Measurements from ENCODE around the gene RAVER1. TPM values are rescaled to one million over a fixed set of nuclear protein-coding genes. Genes with fewer than 3 reads are reported as not detected.
"Not testable (repeated sequence)": the region's sequence is repeated elsewhere in the genome, so short reads cannot be mapped to it uniquely, and the experiment has no call there.

RAVER1 gene
- total and polyA plus RNA-seq, 3 donors from 2014 or later, result 32.3 to 49.6 (median 34.5) TPM

- TF ChIP-seq POLR2A (IDR thresholded peaks at IDR 0.05), result no peak
- TF ChIP-seq CTCF (IDR thresholded peaks at IDR 0.05), result no peak
- Histone ChIP-seq H3K4me3 (no peak overlapping the region), H3K27me3 (no peaks in the 10 kb centered on the region), H3K4me1 (peaks cover 14% of the 10 kb centered on the region), H3K27ac (no peak overlapping the region), H3K36me3 (ENCODE audit: low read depth, missing control alignments) (no peaks in the 10 kb centered on the region), H3K9me3 (no peaks in the 10 kb centered on the region)
- DNase-seq, result no peak
- intact Hi-C loops (cut with DNase I; ENCODE audit: low total_unique reads), result no loop called here
- 82 to 87% methylated on average over 19 to 22 of the region's 23 CpGs for WGBS, 2 donors
These were observed 49.8 kb downstream of the RAVER1 start for GRCh38 chr19:10283301-10284064.

GRCh38 chr19:10282043-10282442 lies 51.3 kb downstream of the RAVER1 start:
- H3K4me1 ChIP-seq; H3K27ac ChIP-seq; H3K4me3 ChIP-seq; intact Hi-C loops (cut with DNase I; ENCODE audit: low total_unique reads); H3K36me3 ChIP-seq (ENCODE audit: low read depth, missing control alignments); H3K27me3 ChIP-seq; H3K9me3 ChIP-seq; DNase-seq: not testable (repeated sequence)
- WGBS, 2 donors, result 95 to 96% methylated on average over 5 of the region's 5 CpGs

GRCh38 chr19:10279737-10280442 lies 53.4 kb downstream of the RAVER1 start:
- intact Hi-C loops (cut with DNase I; ENCODE audit: low total_unique reads), result no loop called here
- no peak overlapping the region for H3K27ac ChIP-seq
- no peaks in the 10 kb centered on the region for H3K36me3 ChIP-seq (ENCODE audit: low read depth, missing control alignments)
- no peak overlapping the region for H3K4me3 ChIP-seq
- H3K9me3 ChIP-seq, result no peaks in the 10 kb centered on the region
- no peak for DNase-seq
- H3K4me1 ChIP-seq, result no peaks in the 10 kb centered on the region
- 84 to 93% methylated on average over 5 of the region's 5 CpGs for WGBS, 2 donors
- TF ChIP-seq CTCF (IDR thresholded peaks at IDR 0.05) (no peak), POLR2A (IDR thresholded peaks at IDR 0.05) (no peak)
- no peaks in the 10 kb centered on the region for H3K27me3 ChIP-seq

- no peaks in the 10 kb centered on the region for H3K4me1 ChIP-seq
- no peaks in the 10 kb centered on the region for H3K9me3 ChIP-seq
- no peak for DNase-seq
- no peaks in the 10 kb centered on the region for H3K27me3 ChIP-seq
- TF ChIP-seq POLR2A (IDR thresholded peaks at IDR 0.05) (no peak), CTCF (IDR thresholded peaks at IDR 0.05) (no peak)
- H3K4me3 ChIP-seq, result no peak overlapping the region
- intact Hi-C loops (cut with DNase I; ENCODE audit: low total_unique reads), result no loop called here
- H3K36me3 ChIP-seq (ENCODE audit: low read depth, missing control alignments), result no peaks in the 10 kb centered on the region
- 86 to 100% methylated on average over 1 of the region's 1 CpG for WGBS, 2 donors
- no peak overlapping the region for H3K27ac ChIP-seq
These were observed 54.4 kb downstream of the RAVER1 start for GRCh38 chr19:10278935-10279334.

GRCh38 chr19:10277795-10278589 lies 55.3 kb downstream of the RAVER1 start:
- Histone ChIP-seq H3K27me3 (no peaks in the 10 kb centered on the region), H3K36me3 (ENCODE audit: low read depth, missing control alignments) (no peaks in the 10 kb centered on the region), H3K4me1 (no peaks in the 10 kb centered on the region), H3K4me3 (no peak overlapping the region), H3K9me3 (no peaks in the 10 kb centered on the region), H3K27ac (no peak overlapping the region)
- 91% methylated on average over 9 of the region's 9 CpGs for WGBS, 2 donors
- no peak for DNase-seq
- intact Hi-C loops (cut with DNase I; ENCODE audit: low total_unique reads), result no loop called here
- TF ChIP-seq CTCF (IDR thresholded peaks at IDR 0.05) (no peak), POLR2A (IDR thresholded peaks at IDR 0.05) (no peak)
